Esophagus muscularis mucosa (tissue), 3 donors: ENCODE measurements around the gene SPIRE2.

Experiments
- CTCF ChIP-seq, 3 experiments: fragments of 200-600 bp in 2 of 3; fragments of 450-650 bp in 1 of 3; sonication (generic) in 2 of 3; IDR thresholded peaks; one replicate each; pipeline ENCODE4 v1.5.1; 2017 to 2019; ENCODE audit warnings: antibody characterized with exemption in 3 of 3, mild to moderate bottlenecking in 2 of 3, moderate library complexity in 1 of 3
- POLR2A ChIP-seq: fragments of 450-650 bp; IDR thresholded peaks from one replicate; pipeline ENCODE4 v1.6.1; 2017; ENCODE audit warnings: antibody characterized with exemption, moderate library complexity, mild to moderate bottlenecking, low read depth
- POLR2AphosphoS5 ChIP-seq, 2 donors: sonication (generic); formaldehyde crosslinking; IDR thresholded peaks; one replicate each; pipeline ENCODE4 v1.6.1; 2017; ENCODE audit warnings: antibody characterized with exemption in 2 of 2

DNA sequence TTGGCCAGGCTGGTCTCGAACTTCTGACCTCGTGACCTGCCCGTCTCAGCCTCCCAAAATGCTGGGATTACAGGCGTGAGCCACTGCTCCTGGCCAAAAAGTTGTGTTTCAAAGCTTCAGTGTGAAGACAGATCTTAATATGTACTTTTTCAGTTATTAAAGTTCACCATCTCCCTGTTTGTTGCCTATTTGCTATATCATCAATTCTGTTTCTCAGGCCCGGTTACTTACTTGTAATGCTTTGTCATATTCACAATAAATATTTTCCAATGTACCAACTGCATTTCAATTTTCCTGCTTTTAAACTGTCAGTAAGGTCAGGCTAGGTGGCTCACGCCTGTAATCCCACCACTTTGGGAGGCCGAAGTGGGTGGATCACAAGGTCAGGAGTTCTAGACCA, 34.3 kb upstream of the SPIRE2 start:
- TF ChIP-seq CTCF (IDR thresholded peaks at IDR 0.05) (no peak), POLR2A (no peak), POLR2AphosphoS5 (IDR thresholded peaks at IDR 0.05) (no peak)
